Stomach (tissue), 9 donors: ENCODE data around the gene ITGA7. TPM values are rescaled to one million over a fixed set of nuclear protein-coding genes. Genes with fewer than 3 reads are reported as not detected.

ENCODE experiments used
- DNase-seq, 2 donors: peaks; one replicate each; pipeline versions ENCODE4 v3.0.0 to v3.0.0-alpha.2; 2013 to 2019
- H3K27ac ChIP-seq, 5 donors: fragments of 200-600 bp in 4 of 5; sonication (generic) in 4 of 5; one replicate each; pipeline ENCODE4 v1.5.1; 2013 to 2019; ENCODE audit warnings: mild to moderate bottlenecking in 1 of 5, moderate library complexity in 1 of 5
- H3K27me3 ChIP-seq, 3 donors: fragments of 200-600 bp; sonication (generic); one replicate each; pipeline ENCODE4 v1.5.1; 2017 to 2019; ENCODE audit warnings: mixed run types in 1 of 3
- H3K36me3 ChIP-seq, 4 donors: fragments of 200-600 bp; sonication (generic); 1 replicate in 3 of 4; 2 replicates in 1 of 4; pipeline ENCODE4 v1.5.1; 2016 to 2019
- H3K4me1 ChIP-seq, 4 donors: fragments of 200-600 bp; sonication (generic); one replicate each; pipeline ENCODE4 v1.5.1; 2016 to 2019
- H3K4me3 ChIP-seq, 4 donors: fragments of 200-600 bp; sonication (generic) in 3 of 4; one replicate each; pipeline ENCODE4 v1.5.1; 2016 to 2019; ENCODE audit warnings: mild to moderate bottlenecking in 1 of 4
- H3K9me3 ChIP-seq, 4 donors: fragments of 200-600 bp; sonication (generic); one replicate each; pipeline ENCODE4 v1.5.1; 2016 to 2019
- EP300 ChIP-seq: sonication (generic); formaldehyde crosslinking; IDR thresholded peaks from one replicate; pipeline ENCODE4 v1.6.1; 2017; ENCODE audit warnings: antibody characterized with exemption
- POLR2A ChIP-seq, 4 donors: fragments of 450-650 bp; IDR thresholded peaks; one replicate each; pipeline ENCODE4 v1.6.1; 2016; ENCODE audit warnings: antibody characterized with exemption in 4 of 4, control low read depth in 2 of 4, mild to moderate bottlenecking in 1 of 4, moderate library complexity in 1 of 4
- POLR2AphosphoS5 ChIP-seq, 3 donors: sonication (generic); formaldehyde crosslinking; IDR thresholded peaks; one replicate each; pipeline ENCODE4 v1.6.1; 2016; ENCODE audit warnings: antibody characterized with exemption in 3 of 3
- WGBS, 5 donors: extraction: QIAGEN DNeasy Blood & Tissue Kit in 3 of 5; methylation state at CpG; one replicate each; pipeline versions ENCODE4 v1.1.5 to v1.1.7; 2013 to 2018; 5-methylcytosine and 5-hydroxymethylcytosine counted together
- intact Hi-C: fragments of 100-400 bp; cut with DNase I; formaldehyde crosslinking; loops from one replicate; pipeline ENCODE4 v1.15.1; 2023; ENCODE audit warnings: low total_unique reads
- polyA plus RNA-seq, 3 donors: library from polyadenylated mRNA; stranded (reverse); fragments of 200-250 nt; gene quantifications; one replicate each; pipeline ENCODE4 v1.2.3, GENCODE V29; 2013
- total RNA-seq, 5 donors: library from RNA; depleted of rRNA; stranded (reverse); fragments of >200 nt; gene quantifications; one replicate each; pipeline versions ENCODE4 v1.1.0 to v1.2.3, GENCODE V29; 2014 to 2016
- TF ChIP-seq, protein P1 (sequence below), 7 experiments: fragments of 450-650 bp in 4 of 7; fragments of 200-600 bp in 3 of 7; sonication (generic) in 3 of 7; IDR thresholded peaks; one replicate each; pipeline ENCODE4 v1.5.1; 2016 to 2019; ENCODE audit warnings: antibody characterized with exemption in 7 of 7, control low read depth in 2 of 7, mild to moderate bottlenecking in 1 of 7
- donor health status: healthy with polysubstance abuse.
- donor health status: Bipolar disorder and iron deficiency.
- donor health status: healthy.

ITGA7 gene
- total and polyA plus RNA-seq, 8 donors = 3.5 to 188 (median 46.3) TPM

DNA sequence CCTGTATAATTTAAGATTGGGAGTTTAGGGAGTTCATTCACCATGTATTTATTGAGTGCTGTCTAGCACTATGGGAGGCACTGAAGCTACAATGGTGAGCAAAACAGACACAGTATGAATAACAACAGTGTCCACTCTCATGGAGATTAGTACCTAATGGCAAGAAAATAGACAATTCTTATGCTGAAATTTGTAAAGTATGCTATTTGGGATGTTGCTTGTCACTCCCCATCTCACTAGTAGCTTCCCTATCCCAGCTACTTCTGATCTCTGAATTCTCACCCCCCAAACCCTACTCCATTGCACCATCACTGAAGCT, 39.2 kb upstream of the ITGA7 start:
- no peak for DNase-seq
- TF ChIP-seq POLR2A (IDR thresholded peaks at IDR 0.05) (no peak), EP300 (no peak), POLR2AphosphoS5 (IDR thresholded peaks at IDR 0.05) (no peak)
- TF ChIP-seq, protein P1, sequence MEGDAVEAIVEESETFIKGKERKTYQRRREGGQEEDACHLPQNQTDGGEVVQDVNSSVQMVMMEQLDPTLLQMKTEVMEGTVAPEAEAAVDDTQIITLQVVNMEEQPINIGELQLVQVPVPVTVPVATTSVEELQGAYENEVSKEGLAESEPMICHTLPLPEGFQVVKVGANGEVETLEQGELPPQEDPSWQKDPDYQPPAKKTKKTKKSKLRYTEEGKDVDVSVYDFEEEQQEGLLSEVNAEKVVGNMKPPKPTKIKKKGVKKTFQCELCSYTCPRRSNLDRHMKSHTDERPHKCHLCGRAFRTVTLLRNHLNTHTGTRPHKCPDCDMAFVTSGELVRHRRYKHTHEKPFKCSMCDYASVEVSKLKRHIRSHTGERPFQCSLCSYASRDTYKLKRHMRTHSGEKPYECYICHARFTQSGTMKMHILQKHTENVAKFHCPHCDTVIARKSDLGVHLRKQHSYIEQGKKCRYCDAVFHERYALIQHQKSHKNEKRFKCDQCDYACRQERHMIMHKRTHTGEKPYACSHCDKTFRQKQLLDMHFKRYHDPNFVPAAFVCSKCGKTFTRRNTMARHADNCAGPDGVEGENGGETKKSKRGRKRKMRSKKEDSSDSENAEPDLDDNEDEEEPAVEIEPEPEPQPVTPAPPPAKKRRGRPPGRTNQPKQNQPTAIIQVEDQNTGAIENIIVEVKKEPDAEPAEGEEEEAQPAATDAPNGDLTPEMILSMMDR (IDR thresholded peaks at IDR 0.05) = no peak
- H3K4me1 ChIP-seq = peaks cover 14 to 39% (median 38%) of the 10 kb centered on the region in 4 donors
- H3K4me3 ChIP-seq = no peak overlapping the region
- no peaks in the 10 kb centered on the region for H3K9me3 ChIP-seq
- H3K27me3 ChIP-seq = peaks cover 0 to 34% (median 0%) of the 10 kb centered on the region in 3 donors
- intact Hi-C loops = loop anchor here (10.0 kb wide), 1 partner anchor 48 kb away; no protein-coding TSS in a partner anchor
- H3K27ac ChIP-seq = peak overlapping the region in 1 of 5 donors; percentile 0
- peaks cover 0 to 30% (median 23%) of the 10 kb centered on the region in 4 donors for H3K36me3 ChIP-seq

DNA sequence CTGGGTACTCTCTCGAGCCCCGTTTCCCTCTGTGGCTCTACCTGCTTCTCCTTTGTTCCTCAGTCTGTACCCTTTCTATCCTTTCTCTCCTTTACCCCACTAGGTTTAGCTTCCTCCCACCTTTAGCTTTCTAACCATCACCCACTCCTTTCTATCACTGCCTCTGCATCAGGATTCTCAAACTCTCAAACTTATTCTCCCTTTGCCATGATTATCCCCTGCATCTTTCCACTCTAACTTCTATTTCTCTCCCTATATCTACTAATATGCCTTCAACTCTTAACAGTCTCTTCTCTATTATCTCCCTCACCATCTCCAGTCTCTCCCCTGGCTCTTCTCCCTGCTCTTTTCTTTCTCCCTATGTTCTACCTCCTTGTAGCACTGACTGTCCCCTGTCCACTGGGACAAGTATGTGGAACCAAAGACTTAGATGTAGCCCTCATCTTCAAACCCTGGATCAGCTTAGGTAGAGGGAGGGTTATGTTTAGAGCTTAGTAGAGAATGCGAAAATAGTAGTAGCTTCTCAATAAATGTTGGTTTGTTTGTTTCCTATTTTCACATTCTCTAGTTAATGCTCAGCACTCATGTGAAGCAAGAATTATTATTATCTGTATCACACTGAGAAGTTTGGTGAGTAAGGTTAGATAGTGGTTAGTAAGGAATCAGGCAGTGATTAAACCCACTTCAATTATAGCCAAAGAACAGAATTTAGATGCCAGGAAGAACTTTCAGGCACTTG, 38.6 kb upstream of the ITGA7 start:
- no peak for TF ChIP-seq EP300
- TF ChIP-seq POLR2AphosphoS5 (IDR thresholded peaks at IDR 0.05) = no peak
- TF ChIP-seq, protein P1 (IDR thresholded peaks at IDR 0.05) = no peak
- no peak for TF ChIP-seq POLR2A (IDR thresholded peaks at IDR 0.05)
- Histone ChIP-seq H3K4me1 (peaks cover 14 to 39% (median 38%) of the 10 kb centered on the region in 4 donors), H3K27ac (peak overlapping the region in 4 of 5 donors; percentile 4 to 79 (median 38)), H3K27me3 (peaks cover 0 to 38% (median 0%) of the 10 kb centered on the region in 3 donors), H3K4me3 (no peak overlapping the region), H3K36me3 (peaks cover 0 to 25% (median 18%) of the 10 kb centered on the region in 4 donors), H3K9me3 (no peaks in the 10 kb centered on the region)
- intact Hi-C loops = loop anchor here (10.0 kb wide), 1 partner anchor 48 kb away; no protein-coding TSS in a partner anchor
- 34 to 45% (median 41%) methylated on average over 3 of the region's 3 CpGs for WGBS, 5 donors
- no peak for DNase-seq

DNA sequence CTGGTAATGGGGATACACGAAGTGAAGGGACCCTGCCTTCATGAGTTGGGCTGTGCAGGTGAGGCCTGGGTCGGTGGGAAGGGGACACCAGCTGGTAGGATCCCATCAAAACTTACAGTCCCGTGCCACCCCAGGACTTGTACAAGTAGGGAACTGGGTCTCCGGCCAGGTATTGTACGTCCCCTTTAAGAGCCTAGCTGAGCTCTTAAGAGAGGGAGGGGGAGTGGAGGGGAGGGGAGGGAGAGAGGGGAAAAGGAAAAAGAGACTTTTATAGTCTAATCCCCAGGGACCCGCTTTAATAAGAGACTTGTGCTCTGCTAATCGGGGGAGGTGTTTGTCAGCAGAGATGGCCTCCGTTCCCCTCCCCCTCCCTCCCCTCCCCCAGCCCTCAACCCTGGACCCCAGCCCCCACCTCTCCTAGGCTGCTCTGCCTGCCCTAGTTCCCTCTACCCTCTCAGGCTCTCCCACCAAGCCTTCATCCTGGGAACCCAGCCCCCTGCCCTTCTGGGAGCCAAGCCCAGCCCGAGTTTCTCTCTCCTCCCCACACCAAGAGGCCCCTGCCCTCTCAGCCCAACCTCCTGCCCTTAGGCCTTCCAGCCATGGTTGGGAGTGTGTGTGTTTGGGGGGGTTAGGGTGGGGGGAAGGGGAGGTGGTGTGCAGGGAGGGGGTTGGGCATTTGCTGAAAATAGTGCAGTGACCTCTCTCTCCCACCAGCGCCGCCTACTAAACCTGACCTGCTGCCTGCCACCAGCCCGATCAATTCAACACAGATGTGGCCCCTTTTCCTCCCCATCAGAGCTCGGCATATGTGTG, 37.9 kb upstream of the ITGA7 start:
- whole genome bisulfite sequencing, 5 donors = 24 to 32% (median 26%) methylated on average over 9 to 13 of the region's 13 CpGs
- intact Hi-C loops = loop anchor here (10.0 kb wide), 1 partner anchor 49 kb away; no protein-coding TSS in a partner anchor

More for the DNA sequence above, 37.9 kb upstream of the ITGA7 start:
- TF ChIP-seq POLR2AphosphoS5 (IDR thresholded peaks at IDR 0.05) = no peak
- TF ChIP-seq POLR2A (IDR thresholded peaks at IDR 0.05) = no peak
- TF ChIP-seq, protein P1 (IDR thresholded peaks at IDR 0.05) = no peak
- TF ChIP-seq EP300 = no peak
- peaks cover 14 to 39% (median 38%) of the 10 kb centered on the region in 4 donors for H3K4me1 ChIP-seq
- peak overlapping the region in 1 of 4 donors; percentile 11 for H3K4me3 ChIP-seq
- peaks cover 0 to 17% (median 10%) of the 10 kb centered on the region in 4 donors for H3K36me3 ChIP-seq
- H3K27ac ChIP-seq = peak overlapping the region in 4 of 5 donors; percentile 4 to 79 (median 38)
- peak in 1 of 2 donors; percentile 81 for DNase-seq
- H3K27me3 ChIP-seq = peaks cover 0 to 38% (median 0%) of the 10 kb centered on the region in 3 donors
- no peaks in the 10 kb centered on the region for H3K9me3 ChIP-seq
